ENCODE data around the gene CACYBP. TPM values are rescaled to one million over a fixed set of nuclear protein-coding genes. Genes with fewer than 3 reads are reported as not detected.

Gene CACYBP
- total RNA-seq, 1 donor from 2014 or later: 136 TPM

- H3K27ac ChIP-seq (ENCODE audit: low read depth, low read length): peak overlapping the region; percentile 56
- no peaks in the 10 kb centered on the region for H3K36me3 ChIP-seq (ENCODE audit: control insufficient read depth in 3 of 3, insufficient read depth in 3 of 3, low read length in 3 of 3)
- no peaks in the 10 kb centered on the region for H3K9me3 ChIP-seq (ENCODE audit: control insufficient read depth in 3 of 3, low read length in 3 of 3)
- no peaks in the 10 kb centered on the region for H3K27me3 ChIP-seq (ENCODE audit: control insufficient read depth in 3 of 3, insufficient read depth in 3 of 3, low read length in 3 of 3)
- no peak overlapping the region for H3K9ac ChIP-seq (ENCODE audit: low read depth in 1 of 3, low read length in 3 of 3)
- H3K4me3 ChIP-seq (ENCODE audit: low read length in 3 of 3): no peak overlapping the region
- H3K4me1 ChIP-seq (ENCODE audit: control insufficient read depth in 3 of 3, insufficient read depth in 3 of 3, low read length in 3 of 3): peaks cover 5 to 14% (median 7%) of the 10 kb centered on the region in 3 donors
Observed at GRCh38 chr1:174963529-174964125, 36.1 kb upstream of the CACYBP start.

- Histone ChIP-seq H3K27ac (ENCODE audit: low read depth, low read length) (peak overlapping the region; percentile 56), H3K27me3 (ENCODE audit: control insufficient read depth in 3 of 3, insufficient read depth in 3 of 3, low read length in 3 of 3) (no peaks in the 10 kb centered on the region), H3K36me3 (ENCODE audit: control insufficient read depth in 3 of 3, insufficient read depth in 3 of 3, low read length in 3 of 3) (no peaks in the 10 kb centered on the region), H3K4me3 (ENCODE audit: low read length in 3 of 3) (peak overlapping the region in 1 of 3 donors; percentile 17), H3K4me1 (ENCODE audit: control insufficient read depth in 3 of 3, insufficient read depth in 3 of 3, low read length in 3 of 3) (peaks cover 5 to 14% (median 7%) of the 10 kb centered on the region in 3 donors), H3K9me3 (ENCODE audit: control insufficient read depth in 3 of 3, low read length in 3 of 3) (no peaks in the 10 kb centered on the region), H3K9ac (ENCODE audit: low read depth in 1 of 3, low read length in 3 of 3) (no peak overlapping the region)
Observed at GRCh38 chr1:174964261-174964971, 35.3 kb upstream of the CACYBP start.

- Histone ChIP-seq H3K36me3 (ENCODE audit: control insufficient read depth in 3 of 3, insufficient read depth in 3 of 3, low read length in 3 of 3) (peaks cover 0 to 3% (median 0%) of the 10 kb centered on the region in 3 donors), H3K4me1 (ENCODE audit: control insufficient read depth in 3 of 3, insufficient read depth in 3 of 3, low read length in 3 of 3) (peaks cover 5 to 14% (median 7%) of the 10 kb centered on the region in 3 donors), H3K9me3 (ENCODE audit: control insufficient read depth in 3 of 3, low read length in 3 of 3) (no peaks in the 10 kb centered on the region), H3K27ac (ENCODE audit: low read depth, low read length) (peak overlapping the region; percentile 56), H3K27me3 (ENCODE audit: control insufficient read depth in 3 of 3, insufficient read depth in 3 of 3, low read length in 3 of 3) (no peaks in the 10 kb centered on the region), H3K9ac (ENCODE audit: low read depth in 1 of 3, low read length in 3 of 3) (peak overlapping the region in 1 of 3 donors; percentile 45), H3K4me3 (ENCODE audit: low read length in 3 of 3) (peak overlapping the region in 1 of 3 donors; percentile 17)
Observed at GRCh38 chr1:174964972-174965361, 34.8 kb upstream of the CACYBP start.

GRCh38 chr1:174965362-174966007 lies 34.3 kb upstream of the CACYBP start:
- Histone ChIP-seq H3K4me1 (ENCODE audit: control insufficient read depth in 3 of 3, insufficient read depth in 3 of 3, low read length in 3 of 3) (peaks cover 5 to 14% (median 7%) of the 10 kb centered on the region in 3 donors), H3K36me3 (ENCODE audit: control insufficient read depth in 3 of 3, insufficient read depth in 3 of 3, low read length in 3 of 3) (peaks cover 0 to 3% (median 0%) of the 10 kb centered on the region in 3 donors), H3K27me3 (ENCODE audit: control insufficient read depth in 3 of 3, insufficient read depth in 3 of 3, low read length in 3 of 3) (no peaks in the 10 kb centered on the region), H3K27ac (ENCODE audit: low read depth, low read length) (peak overlapping the region; percentile 56), H3K4me3 (ENCODE audit: low read length in 3 of 3) (peak overlapping the region; percentile 1 to 27 (median 17)), H3K9ac (ENCODE audit: low read depth in 1 of 3, low read length in 3 of 3) (peak overlapping the region in 2 of 3 donors; percentile 4 to 45), H3K9me3 (ENCODE audit: control insufficient read depth in 3 of 3, low read length in 3 of 3) (no peaks in the 10 kb centered on the region)

GRCh38 chr1:174966008-174966572 lies 33.7 kb upstream of the CACYBP start:
- Histone ChIP-seq H3K36me3 (ENCODE audit: control insufficient read depth in 3 of 3, insufficient read depth in 3 of 3, low read length in 3 of 3) (peaks cover 0 to 3% (median 0%) of the 10 kb centered on the region in 3 donors), H3K27ac (ENCODE audit: low read depth, low read length) (peak overlapping the region; percentile 56), H3K9me3 (ENCODE audit: control insufficient read depth in 3 of 3, low read length in 3 of 3) (no peaks in the 10 kb centered on the region), H3K9ac (ENCODE audit: low read depth in 1 of 3, low read length in 3 of 3) (no peak overlapping the region), H3K27me3 (ENCODE audit: control insufficient read depth in 3 of 3, insufficient read depth in 3 of 3, low read length in 3 of 3) (no peaks in the 10 kb centered on the region), H3K4me3 (ENCODE audit: low read length in 3 of 3) (peak overlapping the region in 1 of 3 donors; percentile 34), H3K4me1 (ENCODE audit: control insufficient read depth in 3 of 3, insufficient read depth in 3 of 3, low read length in 3 of 3) (peaks cover 5 to 14% (median 7%) of the 10 kb centered on the region in 3 donors)

DNA sequence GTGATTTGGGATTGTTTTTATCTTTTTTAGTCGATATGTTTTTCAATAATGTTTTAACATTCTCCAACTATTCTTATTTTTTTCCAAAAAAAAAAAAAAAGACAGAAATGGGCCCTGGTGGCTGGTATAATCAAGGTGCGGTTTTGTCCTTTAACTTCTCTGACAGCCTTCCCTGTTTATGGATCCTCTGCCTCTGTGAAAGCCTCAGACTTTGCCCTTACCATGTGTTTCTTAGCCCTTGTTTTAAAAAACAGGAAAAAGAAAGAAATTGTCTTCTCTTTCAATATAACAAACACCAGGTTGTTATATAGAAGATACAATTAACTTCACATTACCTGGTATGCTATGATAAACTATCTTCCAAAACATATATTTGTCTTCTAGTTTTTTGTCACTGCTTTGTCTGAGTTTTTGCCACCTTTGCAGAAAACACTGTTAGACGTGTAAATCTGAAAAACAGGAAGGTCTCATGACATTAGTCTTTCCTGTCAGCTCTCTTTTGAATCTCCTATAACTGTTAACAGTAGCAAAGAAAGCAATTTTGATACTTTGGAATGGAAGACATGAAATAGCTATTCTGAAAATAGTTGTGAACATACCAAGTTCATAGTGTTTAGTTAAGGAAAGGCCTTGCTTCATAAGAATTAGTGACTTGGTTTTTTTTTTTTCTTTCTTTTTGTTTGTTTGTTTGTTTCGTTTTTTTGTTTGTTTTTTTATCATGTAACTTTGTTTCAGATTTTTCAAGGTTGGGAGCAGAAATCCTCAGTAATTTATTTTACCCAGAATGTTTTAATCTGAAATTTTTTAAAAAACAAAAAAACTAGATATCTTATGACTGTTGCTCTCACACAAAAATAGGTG lies 31.7 kb upstream of the CACYBP start:
- Histone ChIP-seq H3K4me1 (ENCODE audit: control insufficient read depth in 3 of 3, insufficient read depth in 3 of 3, low read length in 3 of 3) (peaks cover 5 to 14% (median 7%) of the 10 kb centered on the region in 3 donors), H3K36me3 (ENCODE audit: control insufficient read depth in 3 of 3, insufficient read depth in 3 of 3, low read length in 3 of 3) (peaks cover 0 to 3% (median 0%) of the 10 kb centered on the region in 3 donors), H3K27ac (ENCODE audit: low read depth, low read length) (peak overlapping the region; percentile 33), H3K9me3 (ENCODE audit: control insufficient read depth in 3 of 3, low read length in 3 of 3) (no peaks in the 10 kb centered on the region), H3K27me3 (ENCODE audit: control insufficient read depth in 3 of 3, insufficient read depth in 3 of 3, low read length in 3 of 3) (no peaks in the 10 kb centered on the region), H3K4me3 (ENCODE audit: low read length in 3 of 3) (no peak overlapping the region), H3K9ac (ENCODE audit: low read depth in 1 of 3, low read length in 3 of 3) (no peak overlapping the region)

DNA sequence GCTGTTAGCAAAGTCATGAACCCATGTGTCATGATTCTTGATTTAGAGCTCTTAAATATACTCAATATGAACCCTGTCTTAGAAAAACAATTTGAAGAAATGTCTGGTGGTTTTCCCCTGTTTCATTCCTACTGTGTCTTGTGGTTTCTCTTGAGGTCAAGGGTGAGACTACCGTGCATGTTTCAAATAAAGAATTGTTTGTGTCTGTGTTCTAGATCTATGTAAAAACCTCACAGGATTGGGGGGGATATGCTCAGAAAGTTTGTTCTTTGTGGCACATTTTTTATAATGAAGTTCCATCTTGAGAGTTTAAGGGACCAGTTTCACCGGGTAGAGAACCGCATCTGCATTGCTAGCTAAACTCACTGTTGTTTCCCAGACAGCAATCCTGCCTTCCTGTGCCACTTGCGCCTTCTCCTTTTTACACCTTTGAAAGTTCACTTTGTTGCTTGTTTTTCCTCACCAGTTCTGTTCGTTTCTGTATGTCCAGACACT lies 30.9 kb upstream of the CACYBP start:
- peak overlapping the region; percentile 17 for H3K27ac ChIP-seq (ENCODE audit: low read depth, low read length)
- no peak overlapping the region for H3K9ac ChIP-seq (ENCODE audit: low read depth in 1 of 3, low read length in 3 of 3)

DNA sequence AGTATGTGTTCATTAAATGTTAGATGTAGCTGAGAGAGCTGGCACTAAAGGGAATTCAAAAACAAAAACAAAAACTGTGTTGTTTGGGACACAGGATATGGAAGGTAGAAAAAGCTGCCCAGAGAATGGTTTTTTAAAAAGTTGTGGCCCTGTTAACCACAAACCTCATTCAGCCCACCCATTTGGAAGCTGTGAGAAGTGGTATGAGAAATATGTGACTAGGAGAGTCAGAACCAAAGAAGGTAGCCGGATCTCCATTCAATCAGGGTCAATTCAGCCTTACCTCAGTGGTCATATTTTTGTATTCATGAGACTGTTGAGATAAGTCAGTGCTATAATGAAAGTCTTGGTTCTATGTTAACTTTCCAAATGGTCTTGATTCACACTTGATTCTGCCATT lies 29.8 kb upstream of the CACYBP start:
- Histone ChIP-seq H3K27me3 (ENCODE audit: control insufficient read depth in 3 of 3, insufficient read depth in 3 of 3, low read length in 3 of 3) (no peaks in the 10 kb centered on the region), H3K9ac (ENCODE audit: low read depth in 1 of 3, low read length in 3 of 3) (no peak overlapping the region), H3K4me3 (ENCODE audit: low read length in 3 of 3) (no peak overlapping the region), H3K27ac (ENCODE audit: low read depth, low read length) (no peak overlapping the region), H3K36me3 (ENCODE audit: control insufficient read depth in 3 of 3, insufficient read depth in 3 of 3, low read length in 3 of 3) (peaks cover 0 to 3% (median 0%) of the 10 kb centered on the region in 3 donors), H3K4me1 (ENCODE audit: control insufficient read depth in 3 of 3, insufficient read depth in 3 of 3, low read length in 3 of 3) (peaks cover 3 to 12% (median 5%) of the 10 kb centered on the region in 3 donors), H3K9me3 (ENCODE audit: control insufficient read depth in 3 of 3, low read length in 3 of 3) (no peaks in the 10 kb centered on the region)

More for the DNA sequence above, 30.9 kb upstream of the CACYBP start:
- Histone ChIP-seq H3K4me1 (ENCODE audit: control insufficient read depth in 3 of 3, insufficient read depth in 3 of 3, low read length in 3 of 3) (peaks cover under 1 to 14% (median 6%) of the 10 kb centered on the region in 3 donors), H3K27me3 (ENCODE audit: control insufficient read depth in 3 of 3, insufficient read depth in 3 of 3, low read length in 3 of 3) (no peaks in the 10 kb centered on the region), H3K4me3 (ENCODE audit: low read length in 3 of 3) (no peak overlapping the region), H3K9me3 (ENCODE audit: control insufficient read depth in 3 of 3, low read length in 3 of 3) (no peaks in the 10 kb centered on the region), H3K36me3 (ENCODE audit: control insufficient read depth in 3 of 3, insufficient read depth in 3 of 3, low read length in 3 of 3) (peaks cover 0 to 3% (median 0%) of the 10 kb centered on the region in 3 donors)

GRCh38 chr1:174971466-174971865 lies 28.3 kb upstream of the CACYBP start:
- Histone ChIP-seq H3K4me3 (ENCODE audit: low read length in 3 of 3) (no peak overlapping the region), H3K27ac (ENCODE audit: low read depth, low read length) (no peak overlapping the region), H3K4me1 (ENCODE audit: control insufficient read depth in 3 of 3, insufficient read depth in 3 of 3, low read length in 3 of 3) (peaks cover 0 to 3% (median 0%) of the 10 kb centered on the region in 3 donors)

More at GRCh38 chr1:174971466-174971865, 28.3 kb upstream of the CACYBP start:
- Histone ChIP-seq H3K9ac (ENCODE audit: low read depth in 1 of 3, low read length in 3 of 3) (no peak overlapping the region), H3K27me3 (ENCODE audit: control insufficient read depth in 3 of 3, insufficient read depth in 3 of 3, low read length in 3 of 3) (no peaks in the 10 kb centered on the region), H3K9me3 (ENCODE audit: control insufficient read depth in 3 of 3, low read length in 3 of 3) (no peaks in the 10 kb centered on the region), H3K36me3 (ENCODE audit: control insufficient read depth in 3 of 3, insufficient read depth in 3 of 3, low read length in 3 of 3) (peaks cover 0 to 3% (median 0%) of the 10 kb centered on the region in 3 donors)

Measured in skeletal muscle tissue (tissue), 4 donors.